HG02678 (cell line): ENCODE results near the gene ARL8A.

ENCODE experiments used
- ATAC-seq: cut with Tn5 transposase; IDR thresholded peaks from one replicate; pipeline ENCODE4 v1.9.1; 2021; ENCODE audit warnings: mild to moderate bottlenecking, moderate library complexity; ENCODE audit not compliant: unreplicated experiment

Gene ARL8A

DNA sequence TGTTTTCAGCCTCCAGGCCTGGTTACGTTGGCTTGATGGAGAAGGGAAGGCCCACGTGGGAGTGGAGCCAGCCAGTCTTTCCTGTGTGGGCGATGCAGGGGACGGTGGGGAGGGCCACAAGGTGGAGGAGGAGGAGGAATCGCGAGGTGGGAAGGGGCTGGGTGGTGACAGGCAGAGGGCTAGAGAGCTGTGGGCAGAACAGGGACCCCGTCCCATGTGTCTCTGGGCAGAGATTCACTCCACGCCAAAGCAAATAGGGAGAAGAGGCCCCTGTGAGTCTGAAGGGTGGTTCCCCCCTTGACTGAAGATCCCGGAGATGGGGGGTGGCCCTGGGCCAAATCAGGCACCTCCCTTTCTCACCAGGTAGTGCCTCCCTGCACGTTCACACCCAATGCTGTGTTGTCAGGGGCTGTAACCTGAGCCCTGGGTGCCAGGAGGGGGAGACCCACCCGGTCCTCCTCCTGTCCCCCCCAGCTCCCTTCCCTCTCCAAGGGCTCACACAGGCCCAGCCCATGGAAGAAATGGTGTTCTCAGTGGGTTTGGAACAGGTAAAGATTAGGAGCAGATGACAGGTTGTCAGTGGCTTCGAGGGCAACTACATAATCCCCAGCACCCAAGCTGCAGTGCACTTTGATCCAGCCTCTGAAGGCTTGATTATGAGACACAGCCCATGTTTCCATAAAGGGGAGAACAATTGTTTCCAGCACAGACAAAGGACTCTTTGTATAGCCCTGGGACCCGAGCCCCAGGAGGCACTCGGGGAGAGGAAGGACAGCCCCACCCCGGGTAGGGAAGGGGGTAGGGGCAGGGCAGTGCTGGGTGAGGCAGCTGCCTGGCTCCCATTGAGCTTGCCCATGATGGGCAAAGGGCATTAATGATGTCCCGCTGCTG lies 59.5 kb downstream of the ARL8A start:
- ATAC-seq: no peak
